RWPE2 (cell line): ENCODE results near the gene MRPL14.

Experiments
- ATAC-seq: fragments of 200-7000 bp; cut with Tn5 transposase; 3 replicates; pipeline ENCODE4 v1.9.1; 2021; ENCODE audit warnings: low read depth
- DNase-seq: peaks from one replicate; pipeline ENCODE4 v3.0.0-alpha.2; 2020; ENCODE audit warnings: low spot score
- H3K27ac ChIP-seq: fragments of 450-650 bp; 2 replicates; pipeline ENCODE4 v1.5.1; 2017; ENCODE audit warnings: mild to moderate bottlenecking; ENCODE audit not compliant: poor library complexity, severe bottlenecking
- H3K27me3 ChIP-seq: fragments of 250-450 bp; sonication (Bioruptor Pico); 2 replicates; pipeline ENCODE4 v1.5.1; 2021; ENCODE audit warnings: mild to moderate bottlenecking, moderate library complexity; ENCODE audit not compliant: insufficient read depth, poor library complexity, severe bottlenecking
- H3K36me3 ChIP-seq: fragments of 250-450 bp; sonication (Bioruptor Pico); 2 replicates; pipeline ENCODE4 v1.5.1; 2020; ENCODE audit warnings: low read depth, mild to moderate bottlenecking, moderate library complexity
- H3K4me1 ChIP-seq: fragments of 250-450 bp; sonication (Bioruptor Pico); 2 replicates; pipeline ENCODE4 v1.5.1; 2021; ENCODE audit warnings: mild to moderate bottlenecking, moderate library complexity; ENCODE audit not compliant: insufficient read depth, poor library complexity, severe bottlenecking
- H3K4me3 ChIP-seq: fragments of 250-450 bp; sonication (Bioruptor Pico); 2 replicates; pipeline ENCODE4 v1.5.1; 2021; ENCODE audit warnings: mild to moderate bottlenecking, moderate library complexity; ENCODE audit not compliant: severe bottlenecking
- H3K9me3 ChIP-seq: fragments of 250-450 bp; sonication (Bioruptor Pico); 2 replicates; pipeline ENCODE4 v1.5.1; 2021; ENCODE audit warnings: mild to moderate bottlenecking, moderate library complexity; ENCODE audit not compliant: severe bottlenecking
- TF ChIP-seq, protein P1 (sequence below): fragments of 450-650 bp; IDR thresholded peaks from one replicate; pipeline ENCODE4 v1.5.1; 2017; ENCODE audit warnings: mild to moderate bottlenecking, moderate library complexity; ENCODE audit not compliant: poor library complexity, severe bottlenecking

Gene MRPL14

DNA sequence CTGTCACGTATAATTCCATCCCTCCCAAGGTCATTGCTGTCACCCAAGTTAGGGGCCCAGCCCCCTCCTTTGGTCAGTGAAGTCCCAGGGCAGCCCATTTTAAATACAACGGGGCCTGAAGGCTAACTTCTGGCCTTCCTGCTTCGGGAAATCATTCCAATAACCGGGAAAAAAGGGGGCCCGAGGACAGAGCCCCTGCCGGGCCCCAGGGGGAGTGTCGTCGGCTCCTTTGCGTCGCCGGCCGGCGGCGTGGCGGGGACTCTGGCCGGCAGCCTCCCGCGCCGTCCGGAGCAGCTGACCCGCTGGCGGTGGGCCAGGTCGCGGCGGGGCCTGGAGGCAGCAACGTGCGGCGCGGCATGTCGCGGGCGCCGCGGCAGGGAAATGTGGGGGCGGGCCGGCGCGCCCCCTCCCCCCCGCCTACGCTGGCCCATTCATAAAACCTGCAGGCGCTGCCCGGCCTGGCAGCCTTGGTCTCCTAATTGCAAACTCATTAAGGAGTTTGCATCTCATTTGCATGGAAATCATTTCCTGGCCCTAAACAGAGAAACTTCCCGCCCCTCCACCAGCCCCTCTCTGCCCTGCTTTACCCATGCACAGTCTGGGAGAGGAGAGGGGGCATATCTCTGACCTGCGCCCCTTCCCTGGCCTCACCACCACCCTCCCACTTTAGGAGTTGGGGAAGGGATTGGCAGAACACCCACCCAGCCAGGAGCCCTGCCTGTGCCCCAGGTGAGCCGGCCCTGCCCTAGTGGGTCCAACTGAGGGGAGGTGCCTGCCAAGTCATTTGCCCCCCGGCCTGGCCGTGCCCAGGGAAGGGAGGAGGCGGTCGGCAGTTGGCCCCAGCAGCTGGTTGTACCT, 50.7 kb downstream of the MRPL14 start:
- peak overlapping the region; percentile 95 for H3K27ac ChIP-seq
- H3K36me3 ChIP-seq: no peaks in the 10 kb centered on the region
- DNase-seq: no peak

DNA sequence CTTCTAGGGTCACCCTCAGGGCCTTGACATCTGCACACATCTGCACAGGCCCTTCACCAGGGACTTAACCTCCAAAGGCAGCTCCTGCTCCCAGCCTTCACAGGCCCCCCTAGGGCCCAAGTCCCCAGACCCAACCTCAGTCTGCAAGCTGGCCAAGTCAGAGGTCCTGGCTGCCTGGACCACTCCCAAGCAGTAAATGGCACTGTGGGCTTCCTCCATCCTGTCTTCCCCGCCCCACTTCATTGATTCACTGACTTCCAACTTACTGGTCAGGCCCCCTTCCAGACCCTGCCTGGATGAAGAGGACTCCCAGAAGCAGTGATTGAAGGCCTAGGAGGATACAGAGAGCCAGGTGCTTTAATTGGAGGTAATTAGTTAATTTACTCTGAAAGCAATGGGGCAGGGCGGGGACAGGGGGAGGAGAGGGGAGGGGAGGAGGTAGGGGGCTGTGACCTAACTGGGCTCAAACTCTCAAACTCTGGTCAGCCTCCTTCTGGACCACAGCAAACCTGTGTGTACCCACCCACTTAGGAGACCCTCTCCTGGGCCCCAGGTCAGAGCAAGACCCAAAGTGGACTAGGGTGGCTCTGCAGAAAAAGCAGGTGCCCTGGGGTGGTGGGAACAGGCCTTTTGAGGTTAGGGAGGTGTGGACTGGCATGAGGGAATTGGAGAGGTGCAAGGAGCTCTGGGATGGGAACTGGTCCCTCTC, 51.5 kb downstream of the MRPL14 start:
- H3K27me3 ChIP-seq: no peaks in the 10 kb centered on the region
- H3K4me3 ChIP-seq: no peak overlapping the region
- peak overlapping the region; percentile 95 for H3K27ac ChIP-seq
- no peaks in the 10 kb centered on the region for H3K36me3 ChIP-seq
- no peaks in the 10 kb centered on the region for H3K9me3 ChIP-seq
- DNase-seq: no peak
- TF ChIP-seq, protein P1, sequence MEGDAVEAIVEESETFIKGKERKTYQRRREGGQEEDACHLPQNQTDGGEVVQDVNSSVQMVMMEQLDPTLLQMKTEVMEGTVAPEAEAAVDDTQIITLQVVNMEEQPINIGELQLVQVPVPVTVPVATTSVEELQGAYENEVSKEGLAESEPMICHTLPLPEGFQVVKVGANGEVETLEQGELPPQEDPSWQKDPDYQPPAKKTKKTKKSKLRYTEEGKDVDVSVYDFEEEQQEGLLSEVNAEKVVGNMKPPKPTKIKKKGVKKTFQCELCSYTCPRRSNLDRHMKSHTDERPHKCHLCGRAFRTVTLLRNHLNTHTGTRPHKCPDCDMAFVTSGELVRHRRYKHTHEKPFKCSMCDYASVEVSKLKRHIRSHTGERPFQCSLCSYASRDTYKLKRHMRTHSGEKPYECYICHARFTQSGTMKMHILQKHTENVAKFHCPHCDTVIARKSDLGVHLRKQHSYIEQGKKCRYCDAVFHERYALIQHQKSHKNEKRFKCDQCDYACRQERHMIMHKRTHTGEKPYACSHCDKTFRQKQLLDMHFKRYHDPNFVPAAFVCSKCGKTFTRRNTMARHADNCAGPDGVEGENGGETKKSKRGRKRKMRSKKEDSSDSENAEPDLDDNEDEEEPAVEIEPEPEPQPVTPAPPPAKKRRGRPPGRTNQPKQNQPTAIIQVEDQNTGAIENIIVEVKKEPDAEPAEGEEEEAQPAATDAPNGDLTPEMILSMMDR: no peak
- no peak for ATAC-seq
- H3K4me1 ChIP-seq: peaks cover 41% of the 10 kb centered on the region

More for the DNA sequence above, 50.7 kb downstream of the MRPL14 start:
- Histone ChIP-seq H3K4me1 (peaks cover 34% of the 10 kb centered on the region), H3K4me3 (no peak overlapping the region), H3K27me3 (no peaks in the 10 kb centered on the region), H3K9me3 (no peaks in the 10 kb centered on the region)
- TF ChIP-seq, protein P1: no peak
- ATAC-seq: peak; percentile 25

DNA sequence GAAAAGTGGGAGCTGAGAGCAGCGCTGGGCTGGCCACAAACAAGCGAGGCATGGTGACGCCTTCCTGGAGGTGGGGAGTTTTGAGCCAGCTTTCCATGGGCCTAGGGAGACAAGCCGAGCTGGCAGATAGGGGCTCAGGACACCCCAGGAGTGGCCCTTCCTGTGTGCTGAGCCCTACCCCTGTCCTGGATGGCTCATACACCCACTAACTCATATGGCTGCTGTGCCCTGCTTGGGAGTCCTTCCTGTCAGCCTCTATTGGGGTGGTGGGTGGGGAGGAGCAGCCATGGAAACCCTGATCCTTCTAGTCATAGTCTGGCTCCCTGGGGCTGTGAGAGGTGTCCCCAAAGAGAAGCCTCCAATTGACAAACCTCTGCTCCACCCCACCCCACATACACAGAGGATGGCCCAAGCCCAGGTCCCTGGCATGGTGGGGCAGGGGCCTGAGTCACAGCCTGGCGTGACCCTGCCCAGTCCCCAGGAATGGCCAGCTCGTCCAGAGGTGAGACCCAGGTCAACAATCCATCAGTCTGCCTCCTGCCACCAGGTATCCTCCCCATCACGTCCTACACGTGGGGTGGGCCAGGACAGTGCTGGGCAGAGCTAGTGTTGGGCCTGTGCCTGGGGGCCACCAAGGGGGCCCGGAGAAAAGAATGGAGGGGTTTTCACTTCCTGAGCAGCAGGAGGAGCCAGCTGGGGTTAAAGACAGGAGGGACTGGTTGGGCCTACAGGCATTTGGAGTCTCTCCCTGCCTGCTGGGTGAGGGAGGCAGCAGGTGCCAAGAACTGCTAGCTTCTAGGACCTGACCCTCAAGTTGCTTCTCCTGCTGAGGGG, 52.2 kb downstream of the MRPL14 start:
- Histone ChIP-seq H3K4me1 (peaks cover 41% of the 10 kb centered on the region), H3K9me3 (no peaks in the 10 kb centered on the region), H3K4me3 (no peak overlapping the region), H3K27ac (peak overlapping the region; percentile 95), H3K36me3 (no peaks in the 10 kb centered on the region), H3K27me3 (no peaks in the 10 kb centered on the region)
- no peak for DNase-seq
- TF ChIP-seq, protein P1: peak; percentile 70
- peak; percentile 1; the same call in 2 of the 3 replicates for ATAC-seq

DNA sequence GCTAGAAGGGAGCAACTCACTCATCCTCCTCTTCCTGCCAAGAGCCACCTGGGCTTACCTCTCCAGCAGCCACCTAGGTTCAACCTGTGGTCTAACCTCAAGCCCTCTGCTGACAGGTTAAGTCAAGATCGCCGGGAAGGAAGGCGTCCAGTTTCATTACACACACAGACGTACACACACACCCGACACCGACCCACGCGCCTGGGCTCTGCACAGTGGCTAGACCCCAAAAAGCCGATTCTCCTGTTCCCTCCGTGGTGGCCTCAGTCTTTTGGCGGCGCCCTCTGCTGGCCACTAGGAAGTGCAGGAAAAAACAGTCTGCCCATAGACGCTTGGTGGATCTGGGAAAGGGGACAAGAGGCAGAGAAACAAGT, 52.8 kb downstream of the MRPL14 start:
- Histone ChIP-seq H3K36me3 (no peaks in the 10 kb centered on the region), H3K9me3 (no peaks in the 10 kb centered on the region), H3K27ac (peak overlapping the region; percentile 95), H3K27me3 (no peaks in the 10 kb centered on the region), H3K4me3 (no peak overlapping the region), H3K4me1 (peaks cover 41% of the 10 kb centered on the region)
- ATAC-seq (peak; percentile 28), DNase-seq (no peak)
- TF ChIP-seq, protein P1: peak; percentile 92
